Measurements from ENCODE around the gene GTF3C4. TPM values are rescaled to one million over a fixed set of nuclear protein-coding genes. Genes with fewer than 3 reads are reported as not detected.
"Not testable (repeated sequence)": the region's sequence is repeated elsewhere in the genome, so short reads cannot be mapped to it uniquely, and the experiment has no call there.

Gene GTF3C4
- total RNA-seq, 4 donors from 2014 or later = 16.6 to 25.9 (median 24.1) TPM

DNA sequence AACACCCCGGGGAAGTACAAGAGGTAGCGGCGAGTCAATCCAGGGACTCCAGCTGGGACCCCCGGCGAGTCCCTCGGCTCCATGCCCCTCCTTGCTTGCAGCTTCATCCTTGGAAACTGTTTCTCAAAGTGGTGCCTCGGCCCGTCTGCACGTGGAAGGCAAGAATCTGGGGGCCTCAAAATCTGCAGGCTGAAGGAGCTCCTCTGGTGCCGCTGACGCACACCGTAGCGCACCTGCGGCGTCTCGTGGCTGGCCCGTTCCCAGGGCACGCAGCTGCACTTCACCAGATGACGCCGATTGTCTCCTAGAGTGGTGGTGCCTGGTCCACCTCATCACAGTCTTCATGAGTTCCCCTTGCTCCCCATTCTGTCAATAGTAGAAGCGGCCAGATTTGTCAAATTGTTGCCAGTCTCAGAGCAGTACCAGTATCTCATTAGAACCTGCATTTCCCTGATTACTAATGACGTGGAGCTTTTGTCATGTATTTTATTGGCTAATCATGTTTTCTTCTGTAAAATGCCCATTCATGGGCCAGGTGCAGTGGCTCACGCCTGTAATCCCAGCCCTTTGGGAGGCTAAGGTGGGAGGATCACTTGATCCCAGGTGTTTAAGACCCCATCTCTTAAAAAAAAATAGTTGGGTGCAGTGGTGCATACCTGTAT is 38.6 kb downstream of the GTF3C4 start:
- H3K4me3 ChIP-seq = no peak overlapping the region
- H3K4me1 ChIP-seq = no peaks in the 10 kb centered on the region
- no peak overlapping the region for H3K27ac ChIP-seq
- H3K36me3 ChIP-seq = no peaks in the 10 kb centered on the region
- no peak for DNase-seq (ENCODE audit: low spot score in 2 of 2)
- H3K9me3 ChIP-seq = no peaks in the 10 kb centered on the region
- TF ChIP-seq EP300 (IDR thresholded peaks at IDR 0.05) (no peak), POLR2A (IDR thresholded peaks at IDR 0.05) (no peak), POLR2AphosphoS5 (IDR thresholded peaks at IDR 0.05) (no peak), CTCF (IDR thresholded peaks at IDR 0.05) (no peak)
- 86% methylated on average over 16 of the region's 23 CpGs for WGBS
- peaks cover 4% of the 10 kb centered on the region for H3K27me3 ChIP-seq

- TF ChIP-seq EP300 (IDR thresholded peaks at IDR 0.05) (no peak), CTCF (IDR thresholded peaks at IDR 0.05) (no peak), POLR2A (IDR thresholded peaks at IDR 0.05) (no peak), POLR2AphosphoS5 (IDR thresholded peaks at IDR 0.05) (no peak)
- Histone ChIP-seq H3K36me3 (no peaks in the 10 kb centered on the region), H3K4me1 (no peaks in the 10 kb centered on the region), H3K4me3 (no peak overlapping the region), H3K27ac (no peak overlapping the region), H3K27me3 (peaks cover 4% of the 10 kb centered on the region), H3K9me3 (no peaks in the 10 kb centered on the region)
- no peak for DNase-seq (ENCODE audit: low spot score in 2 of 2)
- WGBS = 81% methylated on average over 6 of the region's 6 CpGs
These were observed 40.1 kb downstream of the GTF3C4 start for GRCh38 chr9:132710333-132710732.

DNA sequence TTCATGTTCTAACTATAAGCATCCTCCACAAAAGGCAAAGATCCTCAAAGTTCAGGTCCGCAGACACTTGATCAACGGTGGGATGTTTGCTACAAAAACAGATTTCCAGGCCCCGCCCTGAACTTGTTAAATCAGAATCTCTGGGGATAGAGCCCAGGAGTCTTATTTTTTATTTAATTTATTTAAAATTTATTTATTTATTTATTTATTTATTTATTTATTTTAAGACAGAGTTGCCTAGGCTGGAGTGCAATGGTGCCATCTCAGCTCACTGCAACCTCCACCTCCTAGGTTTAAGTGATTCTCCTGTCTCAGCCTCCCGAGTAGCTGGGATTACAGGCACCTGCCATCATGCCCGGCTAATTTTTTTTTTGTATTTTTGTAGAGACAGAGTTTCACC is 40.9 kb downstream of the GTF3C4 start:
- H3K36me3 ChIP-seq, H3K27me3 ChIP-seq, H3K4me1 ChIP-seq, H3K4me3 ChIP-seq, H3K9me3 ChIP-seq, H3K27ac ChIP-seq: not testable (repeated sequence)
- peak in 1 of 2 donors; percentile 48 for DNase-seq (ENCODE audit: low spot score in 2 of 2)
- 95% methylated on average over 5 of the region's 5 CpGs for WGBS

- no peak for TF ChIP-seq EP300 (IDR thresholded peaks at IDR 0.05)
- TF ChIP-seq POLR2AphosphoS5 (IDR thresholded peaks at IDR 0.05) = no peak
- TF ChIP-seq POLR2A (IDR thresholded peaks at IDR 0.05) = no peak
- no peak for TF ChIP-seq CTCF (IDR thresholded peaks at IDR 0.05)
These were observed 41.6 kb downstream of the GTF3C4 start for GRCh38 chr9:132711846-132712245.

GRCh38 chr9:132712753-132713152 is 42.5 kb downstream of the GTF3C4 start:
- H3K27me3 ChIP-seq = peaks cover 5% of the 10 kb centered on the region
- no peaks in the 10 kb centered on the region for H3K9me3 ChIP-seq
- TF ChIP-seq EP300 (IDR thresholded peaks at IDR 0.05) (no peak), POLR2A (IDR thresholded peaks at IDR 0.05) (no peak), CTCF (IDR thresholded peaks at IDR 0.05) (no peak), POLR2AphosphoS5 (IDR thresholded peaks at IDR 0.05) (no peak)
- H3K27ac ChIP-seq = no peak overlapping the region
- no peaks in the 10 kb centered on the region for H3K36me3 ChIP-seq
- DNase-seq (ENCODE audit: low spot score in 2 of 2) = no peak
- no peak overlapping the region for H3K4me3 ChIP-seq
- WGBS = 80% methylated on average over 5 of the region's 5 CpGs
- no peaks in the 10 kb centered on the region for H3K4me1 ChIP-seq

More at GRCh38 chr9:132711846-132712245, 41.6 kb downstream of the GTF3C4 start:
- no peak overlapping the region for H3K27ac ChIP-seq
- H3K9me3 ChIP-seq = no peaks in the 10 kb centered on the region
- DNase-seq (ENCODE audit: low spot score in 2 of 2) = no peak
- H3K4me3 ChIP-seq = no peak overlapping the region
- H3K4me1 ChIP-seq = no peaks in the 10 kb centered on the region
- 79% methylated on average over 3 of the region's 3 CpGs for WGBS
- H3K36me3 ChIP-seq = no peaks in the 10 kb centered on the region
- peaks cover 2% of the 10 kb centered on the region for H3K27me3 ChIP-seq

DNA sequence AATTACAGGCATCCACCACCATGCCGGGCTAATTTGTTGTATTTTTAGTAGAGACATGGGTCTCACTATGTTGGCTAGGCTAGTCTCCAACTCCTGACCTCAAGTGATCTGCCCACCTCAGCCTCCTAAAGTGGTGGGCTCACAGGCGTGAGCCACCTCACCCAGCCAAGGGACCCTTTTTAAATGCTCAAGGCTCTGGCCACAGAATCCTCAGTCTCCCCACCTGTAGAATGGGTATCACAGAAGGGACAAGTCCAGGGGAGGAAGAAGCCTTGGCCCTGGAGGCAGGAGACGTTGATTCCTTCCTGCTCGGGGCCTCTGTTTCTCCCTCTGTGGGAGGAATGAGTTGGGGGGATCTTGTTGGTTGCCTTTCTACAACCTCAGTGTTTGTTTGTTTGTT is 45.7 kb downstream of the GTF3C4 start:
- DNase-seq (ENCODE audit: low spot score in 2 of 2) = peak in 1 of 2 donors; percentile 26
- Histone ChIP-seq H3K9me3 (no peaks in the 10 kb centered on the region), H3K4me3 (no peak overlapping the region), H3K4me1 (no peaks in the 10 kb centered on the region), H3K27me3 (peaks cover 11% of the 10 kb centered on the region), H3K27ac (no peak overlapping the region), H3K36me3 (no peaks in the 10 kb centered on the region)
- no peak for TF ChIP-seq EP300 (IDR thresholded peaks at IDR 0.05)
- TF ChIP-seq POLR2AphosphoS5 (IDR thresholded peaks at IDR 0.05) = no peak
- TF ChIP-seq POLR2A (IDR thresholded peaks at IDR 0.05) = no peak
- TF ChIP-seq CTCF (IDR thresholded peaks at IDR 0.05) = no peak
- 81% methylated on average over 4 of the region's 4 CpGs for WGBS
